ENCODE measurements around the gene EFNA5.

GRCh38 chr5:107361945-107362344, 308.8 kb downstream of the EFNA5 start:
- TF ChIP-seq EZH2phosphoT487 (IDR thresholded peaks at IDR 0.05; ENCODE audit: low read depth, severe bottlenecking, unreplicated experiment): no peak
- TF ChIP-seq, protein P1, sequence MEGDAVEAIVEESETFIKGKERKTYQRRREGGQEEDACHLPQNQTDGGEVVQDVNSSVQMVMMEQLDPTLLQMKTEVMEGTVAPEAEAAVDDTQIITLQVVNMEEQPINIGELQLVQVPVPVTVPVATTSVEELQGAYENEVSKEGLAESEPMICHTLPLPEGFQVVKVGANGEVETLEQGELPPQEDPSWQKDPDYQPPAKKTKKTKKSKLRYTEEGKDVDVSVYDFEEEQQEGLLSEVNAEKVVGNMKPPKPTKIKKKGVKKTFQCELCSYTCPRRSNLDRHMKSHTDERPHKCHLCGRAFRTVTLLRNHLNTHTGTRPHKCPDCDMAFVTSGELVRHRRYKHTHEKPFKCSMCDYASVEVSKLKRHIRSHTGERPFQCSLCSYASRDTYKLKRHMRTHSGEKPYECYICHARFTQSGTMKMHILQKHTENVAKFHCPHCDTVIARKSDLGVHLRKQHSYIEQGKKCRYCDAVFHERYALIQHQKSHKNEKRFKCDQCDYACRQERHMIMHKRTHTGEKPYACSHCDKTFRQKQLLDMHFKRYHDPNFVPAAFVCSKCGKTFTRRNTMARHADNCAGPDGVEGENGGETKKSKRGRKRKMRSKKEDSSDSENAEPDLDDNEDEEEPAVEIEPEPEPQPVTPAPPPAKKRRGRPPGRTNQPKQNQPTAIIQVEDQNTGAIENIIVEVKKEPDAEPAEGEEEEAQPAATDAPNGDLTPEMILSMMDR (IDR thresholded peaks at IDR 0.05; ENCODE audit: poor library complexity): no peak
